ENCODE measurements around the gene GULP1.
"Not testable (repeated sequence)": the region's sequence is repeated elsewhere in the genome, so short reads cannot be mapped to it uniquely, and the experiment has no call there.

Gene GULP1

DNA sequence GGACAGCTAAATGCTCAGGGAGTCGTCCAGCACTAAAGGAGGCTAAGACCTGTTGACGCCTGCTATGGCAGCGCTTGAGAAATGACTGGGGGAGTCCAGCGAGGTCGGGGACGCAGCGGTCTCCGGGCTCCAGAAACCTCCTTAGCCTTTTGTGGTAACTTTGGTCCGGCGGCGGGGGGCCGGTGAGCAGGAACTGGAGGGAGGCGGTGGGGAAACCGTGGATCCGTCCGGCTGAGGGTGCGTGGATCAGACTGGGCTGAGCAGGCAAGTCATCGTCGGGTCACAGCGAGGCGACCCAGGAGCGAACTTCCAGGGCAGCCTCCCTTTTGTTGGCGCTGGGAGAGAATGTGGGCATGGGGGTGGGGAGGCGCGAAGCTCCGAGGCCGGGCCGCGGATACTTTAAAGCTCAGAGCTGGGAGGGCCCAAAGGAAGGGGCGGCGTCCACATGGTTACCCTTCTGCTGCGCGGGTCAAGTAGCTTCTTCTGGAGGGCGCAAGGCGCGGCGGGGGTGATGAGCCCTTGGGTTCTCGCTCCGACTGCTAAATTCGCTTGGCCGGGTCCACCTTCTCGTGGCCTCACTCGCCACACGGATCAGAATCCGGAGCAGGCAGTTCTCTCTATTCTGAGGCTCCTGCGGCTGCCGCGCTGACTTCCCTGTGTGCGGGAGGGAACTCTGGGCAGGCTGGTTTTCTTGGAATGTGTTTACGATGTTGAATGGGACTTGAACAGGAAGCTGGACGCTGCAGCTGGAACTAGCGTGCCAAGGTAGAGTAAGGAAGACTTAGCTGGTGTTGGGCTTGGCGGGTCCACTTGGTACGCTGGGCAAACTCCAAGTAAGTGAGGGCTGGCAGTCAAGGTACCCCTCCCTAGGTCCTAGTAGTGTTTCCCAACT is 920 bp downstream of the GULP1 start:
- DNase-seq (ENCODE audit: low read depth), result no peak

DNA sequence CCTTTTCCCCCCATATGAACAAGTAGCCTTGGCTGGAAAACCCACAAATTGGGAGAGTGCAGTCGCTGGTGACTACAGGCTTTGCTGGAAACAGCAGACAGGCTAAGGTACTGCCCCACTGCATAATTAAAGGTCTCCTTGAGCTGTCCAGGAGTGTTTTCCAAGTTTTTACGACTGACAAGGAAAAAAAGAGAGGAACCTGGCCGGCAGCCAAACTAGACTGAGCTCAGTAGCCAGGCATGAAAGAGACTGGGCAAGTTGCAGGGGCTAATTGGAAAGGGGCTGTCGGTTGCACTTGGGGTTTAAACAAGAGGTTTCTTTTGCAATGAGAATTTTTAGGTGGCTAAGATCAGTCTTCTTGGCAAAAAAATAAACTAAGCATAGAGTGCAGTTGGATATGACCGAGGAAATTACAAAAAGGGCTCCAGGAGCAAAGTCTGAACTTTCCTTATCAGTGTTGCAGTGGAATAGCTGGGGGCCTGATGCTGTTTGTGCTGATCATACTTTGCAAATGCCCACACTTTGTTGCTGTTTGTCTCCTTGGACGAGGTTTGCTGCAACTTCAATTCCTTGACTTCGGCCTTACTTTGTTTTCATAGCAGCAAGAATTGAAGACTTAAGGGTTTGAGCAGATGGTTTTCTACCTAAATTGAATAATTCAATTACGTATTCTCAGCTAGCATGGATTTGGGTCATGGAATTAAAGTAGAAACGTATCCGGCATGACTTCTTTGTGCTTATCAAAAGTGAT is 2.1 kb downstream of the GULP1 start:
- no peak for DNase-seq (ENCODE audit: low read depth)

DNA sequence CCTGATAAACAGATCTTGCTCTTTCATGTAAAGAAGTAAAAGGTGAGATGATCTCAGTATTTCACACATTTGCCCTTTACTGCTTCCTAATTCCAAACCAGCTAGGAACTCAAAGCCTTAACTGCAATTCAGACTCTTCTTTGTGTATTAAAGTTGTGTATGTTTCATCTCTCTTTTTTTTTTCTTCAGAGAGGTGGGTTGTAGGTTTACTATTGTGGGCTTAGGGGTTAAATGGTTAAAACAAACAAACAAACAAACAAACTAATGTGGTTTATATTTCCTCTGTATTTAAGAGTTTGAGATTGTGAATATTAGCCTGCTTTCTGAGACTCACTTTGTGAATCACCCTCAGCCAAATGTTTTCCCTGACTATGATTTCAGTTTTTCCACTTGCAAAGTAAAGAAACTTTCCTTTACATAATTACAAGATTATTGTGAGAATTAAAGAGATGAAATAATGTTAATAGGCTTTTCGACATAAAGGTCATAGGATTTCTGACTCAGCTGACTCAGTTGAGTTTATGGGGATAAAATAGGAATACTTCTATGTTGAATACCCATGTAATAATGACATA is 2.8 kb downstream of the GULP1 start:
- DNase-seq (ENCODE audit: low read depth), result no peak

GRCh38 chr2:188295067-188295685 is 3.5 kb downstream of the GULP1 start:
- no peak for DNase-seq (ENCODE audit: low read depth)

- DNase-seq (ENCODE audit: low read depth), result no peak
Observed at GRCh38 chr2:188297978-188298377, 6.3 kb downstream of the GULP1 start.

- not testable (repeated sequence) for DNase-seq (ENCODE audit: low read depth)
Observed at GRCh38 chr2:188298937-188299371, 7.3 kb downstream of the GULP1 start.

DNA sequence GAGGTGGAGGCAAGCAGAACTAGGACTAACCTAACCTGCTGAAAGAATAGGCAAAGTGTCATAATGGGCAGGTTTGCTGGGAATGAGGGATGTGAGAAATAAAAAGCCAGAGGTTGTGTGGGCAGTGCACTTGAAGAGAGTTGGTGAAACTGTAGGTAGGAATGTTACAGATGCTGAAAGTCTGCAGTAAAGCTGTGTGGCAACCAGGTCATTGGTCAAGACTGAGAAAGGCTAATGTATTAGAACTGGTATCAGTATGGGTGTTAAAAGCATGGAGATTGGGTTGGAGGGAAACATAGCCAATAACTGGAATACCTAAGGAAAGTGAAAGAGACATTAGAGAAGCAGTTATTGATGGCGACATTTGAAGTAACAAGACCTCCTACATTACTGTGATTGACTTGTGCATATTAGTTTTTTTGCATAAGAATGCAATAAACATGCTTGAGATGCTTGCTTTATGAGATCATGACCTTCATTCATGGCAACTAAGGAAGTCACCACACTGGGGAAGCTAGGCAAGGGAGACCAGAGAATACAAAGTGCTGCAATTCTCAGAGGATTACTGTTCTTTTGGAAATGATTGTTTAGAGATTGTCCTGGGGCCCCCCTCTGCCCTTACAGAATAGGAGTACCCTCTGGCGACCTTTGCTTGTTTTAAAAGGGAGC is 11.8 kb downstream of the GULP1 start:
- DNase-seq (ENCODE audit: low read depth), result no peak

DNA sequence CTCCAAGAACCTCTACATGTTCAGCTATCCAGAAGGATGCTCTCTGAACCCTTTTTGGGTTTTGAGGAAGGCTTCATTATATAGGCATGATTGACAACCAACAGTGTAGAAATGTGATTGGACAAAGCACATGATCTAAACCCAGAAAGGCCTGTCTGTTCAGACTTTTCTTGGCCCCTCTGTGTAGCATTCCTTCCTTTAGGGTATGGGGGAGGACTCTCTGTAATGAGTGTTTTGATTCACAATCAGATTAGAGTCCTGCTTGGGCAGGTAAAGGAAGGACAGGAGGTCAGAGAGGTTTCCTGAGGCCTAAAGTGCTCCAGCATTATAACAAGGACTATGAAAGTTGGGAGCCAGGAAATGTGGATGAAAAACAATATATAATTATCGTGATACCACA is 13.6 kb downstream of the GULP1 start:
- DNase-seq (ENCODE audit: low read depth), result no peak

DNA sequence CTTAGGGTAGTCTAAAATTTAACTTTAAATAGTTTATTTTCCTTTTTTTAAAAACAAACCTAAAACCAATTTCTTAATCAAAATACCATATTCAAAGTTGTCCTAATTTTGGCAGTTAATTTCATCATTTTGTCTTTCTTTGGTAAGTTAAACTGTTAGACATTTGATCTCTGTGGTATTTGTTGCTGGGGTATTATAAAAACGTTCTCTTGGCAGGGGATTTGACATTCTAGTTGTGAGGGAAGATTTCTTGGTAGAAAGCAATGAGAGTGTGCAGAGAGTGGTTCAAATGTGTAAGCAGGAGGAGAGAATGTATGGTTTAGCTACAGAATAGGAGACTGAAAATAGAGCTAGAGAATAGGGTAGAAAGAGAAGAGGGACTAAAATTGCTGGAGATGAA is 14.6 kb downstream of the GULP1 start:
- DNase-seq (ENCODE audit: low read depth), result no peak

- DNase-seq (ENCODE audit: low read depth), result no peak
Observed at GRCh38 chr2:188307850-188308283, 16.2 kb downstream of the GULP1 start.

GRCh38 chr2:188308483-188308882 is 16.8 kb downstream of the GULP1 start:
- no peak for DNase-seq (ENCODE audit: low read depth)

DNA sequence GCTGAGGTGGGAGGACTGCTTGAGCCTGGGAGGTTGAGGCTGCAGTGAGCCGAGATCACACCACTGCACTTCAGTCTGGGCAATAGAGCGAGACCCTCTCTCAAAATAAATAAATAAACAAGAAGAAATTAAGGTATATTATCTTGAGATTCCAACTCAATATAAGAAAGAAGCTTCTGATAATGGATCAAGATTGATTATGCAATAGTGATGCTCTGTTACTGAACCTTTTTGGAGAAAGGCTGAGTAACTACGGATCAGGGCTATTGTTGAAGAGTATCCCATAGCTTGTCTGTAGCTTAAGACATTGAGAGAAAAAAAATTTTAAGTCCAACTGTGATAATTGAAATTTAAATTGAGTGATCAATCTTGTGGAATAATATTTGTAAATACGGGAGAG is 17.7 kb downstream of the GULP1 start:
- DNase-seq (ENCODE audit: low read depth), result no peak

- no peak for DNase-seq (ENCODE audit: low read depth)
Observed at GRCh38 chr2:188314314-188315054, 22.8 kb downstream of the GULP1 start.

- DNase-seq (ENCODE audit: low read depth), result no peak
Observed at GRCh38 chr2:188315750-188316149, 24.1 kb downstream of the GULP1 start.

DNA sequence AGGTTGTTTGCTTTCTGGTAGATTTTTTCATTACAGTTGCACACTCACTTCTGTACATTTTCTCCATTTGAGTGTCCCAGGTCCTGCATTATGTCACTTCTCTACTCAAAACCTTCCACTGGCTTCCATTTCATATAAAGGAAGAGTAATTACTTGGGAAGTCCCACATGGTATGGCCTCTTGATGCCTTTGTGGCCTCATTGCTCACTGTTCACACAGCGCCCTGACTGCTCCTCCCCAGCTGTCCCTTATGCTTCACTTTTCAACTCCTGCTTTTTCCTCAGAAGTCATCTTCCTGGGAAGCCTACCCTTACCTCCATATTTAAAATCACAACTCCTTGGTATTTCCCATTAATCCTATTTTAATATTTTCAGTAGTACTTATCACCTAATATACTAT is 24.7 kb downstream of the GULP1 start:
- no peak for DNase-seq (ENCODE audit: low read depth)

DNA sequence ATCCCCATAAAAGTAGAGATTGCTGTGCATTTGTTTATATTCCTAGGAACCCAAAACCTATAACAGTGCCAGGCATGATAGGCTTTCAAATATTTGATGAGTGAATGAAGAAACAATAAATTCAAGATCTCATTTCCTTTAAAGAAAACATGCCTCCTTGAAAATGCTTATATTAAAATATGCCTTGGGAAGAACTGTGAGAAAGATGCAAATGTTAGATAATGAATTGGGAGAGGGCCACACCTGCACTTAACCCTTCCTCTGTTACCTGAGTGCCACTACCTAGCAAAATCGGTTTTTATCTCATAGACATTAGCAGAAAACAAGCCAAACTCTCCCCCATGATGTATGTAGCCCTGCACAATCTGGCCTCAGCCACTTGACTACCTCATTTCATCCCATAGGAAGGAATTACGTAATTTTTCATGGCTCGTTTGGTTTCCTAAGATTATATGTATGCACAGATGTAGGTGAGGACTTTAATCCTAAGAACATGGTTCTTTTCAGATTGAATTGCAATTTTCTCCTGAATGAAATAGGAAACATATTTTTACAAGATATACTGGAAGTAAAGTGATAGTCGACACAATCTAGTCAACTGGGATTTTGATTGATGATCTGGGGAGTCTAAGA is 25.2 kb downstream of the GULP1 start:
- no peak for DNase-seq (ENCODE audit: low read depth)

GRCh38 chr2:188318161-188318749 is 26.6 kb downstream of the GULP1 start:
- no peak for DNase-seq (ENCODE audit: low read depth)

- no peak for DNase-seq (ENCODE audit: low read depth)
Observed at GRCh38 chr2:188319838-188320237, 28.2 kb downstream of the GULP1 start.

DNA sequence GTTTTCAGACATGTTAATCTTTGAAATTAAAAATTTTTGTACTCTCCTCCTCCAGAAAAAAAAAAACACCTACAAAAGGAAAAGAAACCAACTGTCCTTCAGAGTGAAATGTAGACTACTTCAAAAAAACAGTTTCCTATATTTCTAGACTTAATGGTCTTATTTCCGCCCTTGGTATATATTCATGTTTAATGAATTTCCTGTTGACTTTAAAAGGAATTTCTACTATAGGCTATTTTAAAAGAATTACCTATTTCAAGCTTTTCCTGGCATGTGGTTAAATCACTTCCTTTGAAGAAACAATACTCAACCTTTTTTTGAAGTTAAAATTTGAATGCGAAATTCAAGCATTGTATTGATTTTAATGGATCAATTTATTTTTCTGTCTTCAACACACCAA is 29.2 kb downstream of the GULP1 start:
- DNase-seq (ENCODE audit: low read depth), result no peak
